Measurements from ENCODE around the gene ELFN1. TPM values are rescaled to one million over a fixed set of nuclear protein-coding genes. Genes with fewer than 3 reads are reported as not detected.

The ELFN1 gene
- total and polyA plus RNA-seq, 9 of the 15 experiments (the other 6 are each of a cell fraction or from before 2014, with no cell fraction given) = 0.04 to 0.64 (median 0.18) TPM; not detected in 2

- TF ChIP-seq ZBTB11 (CRISPR knock-in tag; IDR thresholded peaks at IDR 0.05) = no peak
Observed at GRCh38 chr7:1631678-1632077, 38.4 kb upstream of the ELFN1 start (continued).

- Histone ChIP-seq H4K20me1 (replicated peaks; ENCODE audit: control insufficient read depth, insufficient read depth, low read length) (no peaks in the 10 kb centered on the region), H3K27ac (ENCODE audit: extremely low read depth, low read depth, low read length) (no peak overlapping the region), H3K27me3 (ENCODE audit: control insufficient read depth in 2 of 2, insufficient read depth in 2 of 2, low read length in 2 of 2) (0 out of 5 replicates have a peak, but pooled peaks cover 0 to 4% of the 10 kb centered on the region in 2 experiments), H2AFZ (ENCODE audit: low read depth, low read length) (no peak overlapping the region), H3K4me2 (ENCODE audit: insufficient read depth, low read length) (no peak overlapping the region), H3K4me3 (no peak overlapping the region), H3K79me2 (ENCODE audit: control insufficient read depth, insufficient read depth, low read length) (no peaks in the 10 kb centered on the region), H3K9me1 (ENCODE audit: control insufficient read depth, insufficient read depth, low read length) (no peaks in the 10 kb centered on the region), H3K36me3 (ENCODE audit: control insufficient read depth, insufficient read depth, low read length) (no peaks in the 10 kb centered on the region), H3K9ac (ENCODE audit: insufficient read depth in 1 of 2, low read depth in 2 of 2, low read length in 2 of 2) (no peak overlapping the region), H3K4me1 (replicated peaks in 1 of 2; ENCODE audit: control insufficient read depth in 2 of 2, insufficient read depth in 2 of 2, low read length in 2 of 2) (no peaks in the 10 kb centered on the region), H3K9me3 (replicated peaks; ENCODE audit: control insufficient read depth, insufficient read depth, low read depth, low read length) (0 out of 2 replicates have a peak, but pooled peaks cover 3% of the 10 kb centered on the region)
- TF ChIP-seq RUNX1 (IDR thresholded peaks at IDR 0.05; ENCODE audit: low read depth) (no peak), MTF1 (CRISPR knock-in tag; IDR thresholded peaks at IDR 0.05; ENCODE audit: borderline replicate concordance) (no peak), SOX6 (IDR thresholded peaks at IDR 0.05) (no peak), THRB (CRISPR knock-in tag; conservative IDR thresholded peaks at IDR 0.05) (no peak), KLF10 (CRISPR knock-in tag; IDR thresholded peaks at IDR 0.05) (no peak), SMAD4 (CRISPR knock-in tag; conservative IDR thresholded peaks at IDR 0.05) (no peak), TEAD2 (tag; IDR thresholded peaks at IDR 0.05) (no peak), ZNF764 (CRISPR knock-in tag; IDR thresholded peaks at IDR 0.05; ENCODE audit: low read depth) (no peak), UBTF (IDR thresholded peaks at IDR 0.05; ENCODE audit: borderline replicate concordance in 1 of 2, low read depth in 2 of 2, low read length in 2 of 2) (no peak), KHSRP (IDR thresholded peaks at IDR 0.05) (no peak), ZNF316 (IDR thresholded peaks at IDR 0.05) (no peak), ZNF699 (CRISPR knock-in tag; IDR thresholded peaks at IDR 0.05; ENCODE audit: insufficient replicate concordance) (no peak)
- intact Hi-C loops (cut with micrococcal nuclease) = no loop called here
- ATAC-seq = no peak
- no TSS peak for BruUV-seq (replicated peaks)
- in situ Hi-C loops (cut with MboI) = no loop called here
- no peak for FAIRE-seq
- ChIA-PET POLR2A (no interaction called here), CTCF (ENCODE audit: low intra/inter-chr PET ratio) (no interaction called here)
- WGBS (ENCODE audit: insufficient coverage, low coverage, missing lambda C conversion rate) = 1% methylated on average over 7 of the region's 7 CpGs
- no peak for DNase-seq (ENCODE audit: extremely low read depth in 1 of 4, low spot score in 3 of 4)
Observed at GRCh38 chr7:1632506-1632905, 37.6 kb upstream of the ELFN1 start.
